Prostate gland (tissue), 2 donors: ENCODE data around the gene TMEM69.

ENCODE experiments used
- POLR2AphosphoS5 ChIP-seq: sonication (generic); formaldehyde crosslinking; IDR thresholded peaks from one replicate; pipeline ENCODE4 v1.6.1; 2017; ENCODE audit warnings: antibody characterized with exemption
- TF ChIP-seq, protein P1 (sequence below), 4 experiments: fragments of 200-600 bp in 2 of 4; fragments of 450-650 bp in 2 of 4; sonication (generic) in 2 of 4; IDR thresholded peaks; 1 replicate in 3 of 4; 2 replicates in 1 of 4; pipeline ENCODE4 v1.5.1; 2016 to 2019; ENCODE audit warnings: antibody characterized with exemption in 4 of 4, mild to moderate bottlenecking in 2 of 4, moderate library complexity in 2 of 4

DNA sequence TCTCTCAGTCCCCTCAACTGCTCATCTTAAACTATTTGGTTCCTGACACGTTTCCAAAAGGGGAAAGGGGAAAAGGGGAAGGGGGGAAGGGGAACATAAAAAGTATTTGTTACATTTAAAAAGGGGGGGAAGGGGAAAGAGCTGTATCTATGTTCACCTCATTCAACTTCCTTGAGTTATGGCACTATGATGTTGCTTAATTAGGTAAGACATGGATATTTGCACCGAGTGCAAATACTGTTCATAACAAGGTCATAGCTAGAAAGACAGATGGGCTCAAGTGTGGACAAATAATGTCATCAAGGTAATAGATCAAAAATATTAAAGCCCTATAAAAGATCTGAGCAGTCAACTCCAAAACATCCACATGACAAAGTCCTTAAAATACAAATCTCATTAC, 27.6 kb upstream of the TMEM69 start:
- TF ChIP-seq POLR2AphosphoS5 = no peak
- TF ChIP-seq, protein P1, sequence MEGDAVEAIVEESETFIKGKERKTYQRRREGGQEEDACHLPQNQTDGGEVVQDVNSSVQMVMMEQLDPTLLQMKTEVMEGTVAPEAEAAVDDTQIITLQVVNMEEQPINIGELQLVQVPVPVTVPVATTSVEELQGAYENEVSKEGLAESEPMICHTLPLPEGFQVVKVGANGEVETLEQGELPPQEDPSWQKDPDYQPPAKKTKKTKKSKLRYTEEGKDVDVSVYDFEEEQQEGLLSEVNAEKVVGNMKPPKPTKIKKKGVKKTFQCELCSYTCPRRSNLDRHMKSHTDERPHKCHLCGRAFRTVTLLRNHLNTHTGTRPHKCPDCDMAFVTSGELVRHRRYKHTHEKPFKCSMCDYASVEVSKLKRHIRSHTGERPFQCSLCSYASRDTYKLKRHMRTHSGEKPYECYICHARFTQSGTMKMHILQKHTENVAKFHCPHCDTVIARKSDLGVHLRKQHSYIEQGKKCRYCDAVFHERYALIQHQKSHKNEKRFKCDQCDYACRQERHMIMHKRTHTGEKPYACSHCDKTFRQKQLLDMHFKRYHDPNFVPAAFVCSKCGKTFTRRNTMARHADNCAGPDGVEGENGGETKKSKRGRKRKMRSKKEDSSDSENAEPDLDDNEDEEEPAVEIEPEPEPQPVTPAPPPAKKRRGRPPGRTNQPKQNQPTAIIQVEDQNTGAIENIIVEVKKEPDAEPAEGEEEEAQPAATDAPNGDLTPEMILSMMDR (IDR thresholded peaks at IDR 0.05) = no peak
